HEK293 (cell line): ENCODE measurements around the gene CEP55.

Source experiments
- CTCF ChIA-PET: fragments of 350-600 bp; formaldehyde crosslinking; extraction: SDS; loops from one replicate; lab custom pipeline; 2021; ENCODE audit warnings: antibody characterized with exemption; lab: Yijun Ruan, JAX
- POLR2A ChIA-PET: fragments of 300-600 bp; formaldehyde crosslinking; extraction: SDS; loops from one replicate; lab custom pipeline; 2020; ENCODE audit warnings: antibody characterized with exemption, inconsistent platforms; lab: Yijun Ruan, JAX
- H3K27ac ChIP-seq: fragments of 200-500 bp; sonication (Bioruptor generic); 2 replicates; pipeline ENCODE4 v1.5.1; 2014; ENCODE audit warnings: low read depth, low read length, control low read depth, inconsistent platforms; ENCODE audit errors: extremely low read depth
- H3K36me3 ChIP-seq, 2 experiments: fragments of 200-500 bp in 1 of 2; sonication (Bioruptor generic) in 1 of 2; 1 replicate in 1 of 2; 2 replicates in 1 of 2; pipeline ENCODE4 v1.5.1; 2014 to 2017; ENCODE audit warnings: inconsistent platforms in 2 of 2, low read length in 2 of 2; ENCODE audit not compliant: control insufficient read depth in 2 of 2, insufficient read depth in 1 of 2
- H3K4me1 ChIP-seq: fragments of 200-500 bp; sonication (Bioruptor generic); 2 replicates; pipeline ENCODE4 v1.5.1; 2014; ENCODE audit warnings: mild to moderate bottlenecking, low read length, inconsistent platforms; ENCODE audit not compliant: control insufficient read depth, insufficient read depth
- H3K4me3 ChIP-seq: 2 replicates; pipeline ENCODE4 v1.5.1; 2011; ENCODE audit warnings: low read depth, mild to moderate bottlenecking, control low read depth, low read length, moderate library complexity
- H3K9me3 ChIP-seq: fragments of 200-500 bp; sonication (Bioruptor generic); 2 replicates; pipeline ENCODE4 v1.5.1; 2014; ENCODE audit warnings: low read depth, low read length, inconsistent platforms; ENCODE audit not compliant: control insufficient read depth, insufficient read depth
- BCL11B ChIP-seq: fragments of 450-650 bp; formaldehyde crosslinking; IDR thresholded peaks from 2 replicates; pipeline ENCODE4 v1.5.1; 2016; ENCODE audit warnings: low read depth, missing biosample characterization, missing genetic modification characterization
- GLIS1 ChIP-seq: fragments of 450-650 bp; formaldehyde crosslinking; IDR thresholded peaks from 2 replicates; pipeline ENCODE4 v1.5.1; 2016; ENCODE audit warnings: missing biosample characterization, missing genetic modification characterization
- KLF9 ChIP-seq: fragments of 450-650 bp; formaldehyde crosslinking; IDR thresholded peaks from 2 replicates; pipeline ENCODE4 v1.5.1; 2016; ENCODE audit warnings: missing biosample characterization, missing genetic modification characterization, low read depth
- PATZ1 ChIP-seq: fragments of 450-650 bp; formaldehyde crosslinking; IDR thresholded peaks from 2 replicates; pipeline ENCODE4 v1.5.1; 2016; ENCODE audit warnings: missing biosample characterization, missing genetic modification characterization
- PRDM6 ChIP-seq: fragments of 450-650 bp; formaldehyde crosslinking; IDR thresholded peaks from 2 replicates; pipeline ENCODE4 v1.5.1; 2017; ENCODE audit warnings: missing biosample characterization, missing genetic modification characterization
- TSHZ1 ChIP-seq: fragments of 450-650 bp; formaldehyde crosslinking; IDR thresholded peaks from 2 replicates; pipeline ENCODE4 v1.5.1; 2016; ENCODE audit warnings: missing biosample characterization, missing genetic modification characterization, borderline replicate concordance
- YY1 ChIP-seq: fragments of 450-650 bp; formaldehyde crosslinking; IDR thresholded peaks from 2 replicates; pipeline ENCODE4 v1.5.1; 2018; ENCODE audit warnings: missing biosample characterization, missing genetic modification characterization
- ZBTB1 ChIP-seq: fragments of 450-650 bp; formaldehyde crosslinking; IDR thresholded peaks from 2 replicates; pipeline ENCODE4 v1.5.1; 2016; ENCODE audit warnings: missing biosample characterization, missing genetic modification characterization
- ZBTB17 ChIP-seq: fragments of 450-650 bp; formaldehyde crosslinking; IDR thresholded peaks from 2 replicates; pipeline ENCODE4 v1.5.1; 2016; ENCODE audit warnings: missing biosample characterization, missing genetic modification characterization
- ZIC2 ChIP-seq: fragments of 450-650 bp; formaldehyde crosslinking; IDR thresholded peaks from 2 replicates; pipeline ENCODE4 v1.5.1; 2016; ENCODE audit warnings: missing biosample characterization, missing genetic modification characterization
- ZNF2 ChIP-seq: fragments of 450-650 bp; formaldehyde crosslinking; IDR thresholded peaks from 2 replicates; pipeline ENCODE4 v1.5.1; 2016; ENCODE audit warnings: missing biosample characterization, missing genetic modification characterization
- ZNF211 ChIP-seq: fragments of 450-650 bp; formaldehyde crosslinking; IDR thresholded peaks from 2 replicates; pipeline ENCODE4 v1.5.1; 2016; ENCODE audit warnings: low read depth, missing biosample characterization, missing genetic modification characterization
- ZNF274 ChIP-seq, 2 experiments: fragments of 200-500 bp in 1 of 2; fragments of 450-650 bp in 1 of 2; sonication (Bioruptor generic) in 1 of 2; formaldehyde crosslinking in 1 of 2; IDR thresholded peaks; 2 replicates each; pipeline versions ENCODE4 v1.5.1 to v1.6.1; 2014 to 2016; ENCODE audit warnings: borderline replicate concordance in 1 of 2, inconsistent platforms in 1 of 2, low read length in 1 of 2, missing biosample characterization in 1 of 2, missing genetic modification characterization in 1 of 2
- ZNF341 ChIP-seq: fragments of 450-650 bp; formaldehyde crosslinking; IDR thresholded peaks from 2 replicates; pipeline ENCODE4; 2016; ENCODE audit warnings: low read depth, missing biosample characterization, missing genetic modification characterization
- ZNF37A ChIP-seq: fragments of 450-650 bp; IDR thresholded peaks from 2 replicates; pipeline ENCODE4 v1.5.1; 2018; ENCODE audit warnings: missing biosample characterization, missing genetic modification characterization
- ZNF423 ChIP-seq: fragments of 450-650 bp; formaldehyde crosslinking; IDR thresholded peaks from 2 replicates; pipeline ENCODE4 v1.5.1; 2016; ENCODE audit warnings: missing biosample characterization, missing genetic modification characterization
- ZNF473 ChIP-seq: fragments of 450-650 bp; formaldehyde crosslinking; IDR thresholded peaks from 2 replicates; pipeline ENCODE4 v1.5.1; 2017; ENCODE audit warnings: missing biosample characterization, missing genetic modification characterization
- ZNF529 ChIP-seq: fragments of 450-650 bp; formaldehyde crosslinking; IDR thresholded peaks from 2 replicates; pipeline ENCODE4 v1.5.1; 2017; ENCODE audit warnings: missing genetic modification characterization, missing biosample characterization; ENCODE audit not compliant: insufficient replicate concordance
- ZNF548 ChIP-seq: fragments of 450-650 bp; formaldehyde crosslinking; IDR thresholded peaks from 2 replicates; pipeline ENCODE4 v1.5.1; 2016; ENCODE audit warnings: missing biosample characterization, missing genetic modification characterization
- ZNF692 ChIP-seq: fragments of 450-650 bp; formaldehyde crosslinking; IDR thresholded peaks from 2 replicates; pipeline ENCODE4 v1.5.1; 2016; ENCODE audit warnings: missing biosample characterization, missing genetic modification characterization
- ZNF830 ChIP-seq: fragments of 450-650 bp; IDR thresholded peaks from 2 replicates; pipeline ENCODE4 v1.5.0; 2018; ENCODE audit warnings: missing biosample characterization, missing genetic modification characterization, low read depth, mild to moderate bottlenecking, moderate library complexity
- ZNF837 ChIP-seq: fragments of 450-650 bp; formaldehyde crosslinking; IDR thresholded peaks from 2 replicates; pipeline ENCODE4 v1.5.1; 2016; ENCODE audit warnings: missing biosample characterization, missing genetic modification characterization
- ZSCAN30 ChIP-seq: fragments of 450-650 bp; IDR thresholded peaks from 2 replicates; pipeline ENCODE4 v1.5.1; 2018; ENCODE audit warnings: missing biosample characterization, mild to moderate bottlenecking, missing genetic modification characterization, moderate library complexity
- TF ChIP-seq, protein P1 (sequence below): fragments of 450-650 bp; formaldehyde crosslinking; IDR thresholded peaks from 2 replicates; pipeline ENCODE4 v1.5.1; 2017; ENCODE audit warnings: missing biosample characterization, missing genetic modification characterization
- TF ChIP-seq, protein P2 (sequence below): fragments of 450-650 bp; formaldehyde crosslinking; IDR thresholded peaks from 2 replicates; pipeline ENCODE4 v1.5.1; 2017; ENCODE audit warnings: missing biosample characterization, missing genetic modification characterization

Gene CEP55

DNA sequence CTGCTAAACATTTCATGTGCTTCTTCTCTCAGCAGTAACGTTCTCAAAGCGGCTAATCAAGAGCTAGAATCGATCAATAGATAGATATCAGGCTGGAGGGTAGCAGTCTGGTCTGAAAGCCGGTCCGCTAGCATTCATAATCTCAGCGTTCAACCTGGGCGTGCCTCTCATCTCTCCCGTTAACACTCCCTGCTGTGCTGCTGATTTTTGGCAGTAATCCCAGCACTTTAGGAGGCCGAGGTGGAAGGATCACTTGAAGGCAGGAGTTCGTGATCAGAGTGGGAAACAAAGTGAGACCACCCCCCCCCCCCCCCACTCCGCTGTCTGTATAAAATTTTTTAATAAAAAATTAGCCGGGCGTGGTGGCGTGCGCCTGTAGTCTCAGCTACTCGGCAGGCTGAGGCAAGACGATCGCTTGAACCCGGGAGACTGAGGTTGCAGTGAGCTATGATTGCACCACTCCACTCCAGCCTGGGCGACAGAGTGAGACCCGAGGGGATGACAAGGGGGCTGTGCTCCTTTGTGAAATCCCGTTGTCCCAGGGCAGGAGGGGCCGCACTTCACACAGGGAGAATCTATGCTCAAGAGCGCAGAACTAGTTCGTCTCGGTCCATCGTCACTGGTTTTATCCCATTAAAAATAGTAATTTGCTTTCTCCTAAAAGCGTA, 624 bp upstream of the CEP55 start:
- Histone ChIP-seq H3K4me3 (peak overlapping the region; percentile 49), H3K9me3 (no peaks in the 10 kb centered on the region), H3K27ac (peak overlapping the region; percentile 87), H3K36me3 (peaks cover 10 to 13% of the 10 kb centered on the region in 2 experiments), H3K4me1 (no peaks in the 10 kb centered on the region; the same call in 1 of the 2 replicates)
- ChIA-PET CTCF (interaction anchor here (0.6 to 2.8 kb wide), 9 partner anchors 13 to 541 kb away, joined by 3 to 17 read pairs (median 4); partner anchors contain the start of gene MYOF), POLR2A (interaction anchor here (0.6 to 1.9 kb wide), 19 partner anchors 13 to 1094 kb away, joined by 3 to 15 read pairs (median 6); partner anchors contain the start of genes FRA10AC1 and MYOF)
- TF ChIP-seq, protein P1, sequence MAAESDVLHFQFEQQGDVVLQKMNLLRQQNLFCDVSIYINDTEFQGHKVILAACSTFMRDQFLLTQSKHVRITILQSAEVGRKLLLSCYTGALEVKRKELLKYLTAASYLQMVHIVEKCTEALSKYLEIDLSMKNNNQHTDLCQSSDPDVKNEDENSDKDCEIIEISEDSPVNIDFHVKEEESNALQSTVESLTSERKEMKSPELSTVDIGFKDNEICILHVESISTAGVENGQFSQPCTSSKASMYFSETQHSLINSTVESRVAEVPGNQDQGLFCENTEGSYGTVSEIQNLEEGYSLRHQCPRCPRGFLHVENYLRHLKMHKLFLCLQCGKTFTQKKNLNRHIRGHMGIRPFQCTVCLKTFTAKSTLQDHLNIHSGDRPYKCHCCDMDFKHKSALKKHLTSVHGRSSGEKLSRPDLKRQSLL = no peak
- TF ChIP-seq KLF9 (tag by site-specific recombination) (peak; percentile 43; the same call in 1 of the 2 replicates), ZNF423 (tag by site-specific recombination) (no peak), ZBTB17 (tag by site-specific recombination) (peak; percentile 90), ZNF211 (tag by site-specific recombination) (no peak), ZNF473 (tag by site-specific recombination) (no peak), ZNF37A (no peak), ZNF529 (tag by site-specific recombination) (no peak), ZNF548 (no peak), YY1 (tag by site-specific recombination) (no peak), ZNF830 (tag by site-specific recombination) (no peak), ZNF692 (tag by site-specific recombination) (no peak), ZNF2 (peak; percentile 42; the same call in 1 of the 2 replicates), ZNF274 (IDR thresholded peaks at IDR 0.05; ENCODE audit: low read length) (no peak), ZNF274 (tag by site-specific recombination; IDR thresholded peaks at IDR 0.05; ENCODE audit: borderline replicate concordance) (no peak), ZIC2 (tag by site-specific recombination) (peak; percentile 55), PRDM6 (tag by site-specific recombination) (no peak), GLIS1 (tag by site-specific recombination) (peak; percentile 71), ZNF341 (tag by site-specific recombination) (peak; percentile 40), ZBTB1 (tag by site-specific recombination) (no peak; the same call in 1 of the 2 replicates), ZNF837 (tag by site-specific recombination) (no peak), ZSCAN30 (tag by site-specific recombination) (peak; percentile 8; the same call in 1 of the 2 replicates), BCL11B (tag by site-specific recombination) (no peak), TSHZ1 (no peak), PATZ1 (tag by site-specific recombination) (peak; percentile 90)
- TF ChIP-seq, protein P2, sequence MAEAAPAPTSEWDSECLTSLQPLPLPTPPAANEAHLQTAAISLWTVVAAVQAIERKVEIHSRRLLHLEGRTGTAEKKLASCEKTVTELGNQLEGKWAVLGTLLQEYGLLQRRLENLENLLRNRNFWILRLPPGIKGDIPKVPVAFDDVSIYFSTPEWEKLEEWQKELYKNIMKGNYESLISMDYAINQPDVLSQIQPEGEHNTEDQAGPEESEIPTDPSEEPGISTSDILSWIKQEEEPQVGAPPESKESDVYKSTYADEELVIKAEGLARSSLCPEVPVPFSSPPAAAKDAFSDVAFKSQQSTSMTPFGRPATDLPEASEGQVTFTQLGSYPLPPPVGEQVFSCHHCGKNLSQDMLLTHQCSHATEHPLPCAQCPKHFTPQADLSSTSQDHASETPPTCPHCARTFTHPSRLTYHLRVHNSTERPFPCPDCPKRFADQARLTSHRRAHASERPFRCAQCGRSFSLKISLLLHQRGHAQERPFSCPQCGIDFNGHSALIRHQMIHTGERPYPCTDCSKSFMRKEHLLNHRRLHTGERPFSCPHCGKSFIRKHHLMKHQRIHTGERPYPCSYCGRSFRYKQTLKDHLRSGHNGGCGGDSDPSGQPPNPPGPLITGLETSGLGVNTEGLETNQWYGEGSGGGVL (tag by site-specific recombination) = 0 out of 2 replicates have a peak, but pooled peaks have one; percentile 34
